ENCODE data around the gene CALY.
"Not testable (repeated sequence)": the region's sequence is repeated elsewhere in the genome, so short reads cannot be mapped to it uniquely, and the experiment has no call there.

CALY gene

GRCh38 chr10:133373174-133374090 is 36.7 kb upstream of the CALY start, which contains the start of gene ECHS1:
Gene ECHS1, minus strand, starts transcription at chr10:133373354. Its CDS starts 21 bp downstream, at chr10:133373333.
- H3K27me3 Mint-ChIP-seq, result peaks cover 28% of the 10 kb centered on the region
- DNase-seq, result peak; percentile 96
- H3K4me3 Mint-ChIP-seq, result peak within 1 kb of the TSS; percentile 75
- peaks cover 7% of the 10 kb centered on the region for H3K36me3 Mint-ChIP-seq
- CTCF ChIA-PET, result interaction anchor here (0.6 kb wide), 1 partner anchor 44 kb away, joined by 3 read pairs; no protein-coding TSS in a partner anchor
- H3K27ac Mint-ChIP-seq, result peak within 1 kb of the TSS; percentile 85
- peaks cover 19% of the 10 kb centered on the region for H3K4me1 Mint-ChIP-seq
- no peaks in the 10 kb centered on the region for H3K9me3 Mint-ChIP-seq

DNA sequence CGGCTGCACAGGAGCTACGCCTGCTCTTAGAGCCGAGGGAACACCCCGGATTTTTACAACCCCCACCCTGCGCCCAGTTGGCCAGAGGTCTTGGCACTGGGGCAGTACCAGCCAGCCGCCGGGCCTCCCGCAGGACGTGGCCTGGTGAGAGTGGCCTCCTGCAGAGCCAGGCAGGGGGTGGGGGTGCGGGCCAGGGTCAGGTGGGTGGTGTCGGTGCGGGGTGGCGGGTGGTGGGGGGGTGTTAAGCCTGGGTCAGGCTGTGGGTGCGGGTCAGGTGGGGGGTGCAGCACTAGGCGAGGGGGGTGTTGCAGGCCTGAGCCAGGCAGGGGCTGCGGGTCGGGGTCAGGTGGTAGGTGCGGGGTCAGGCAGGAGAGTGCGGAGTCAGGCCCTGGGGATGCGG is 35.8 kb upstream of the CALY start:
- Mint-ChIP-seq H3K4me1 (peaks cover 19% of the 10 kb centered on the region), H3K27ac (no peak overlapping the region), H3K36me3 (peaks cover 12% of the 10 kb centered on the region), H3K4me3 (peak overlapping the region; percentile 75), H3K9me3 (no peaks in the 10 kb centered on the region), H3K27me3 (peaks cover 24% of the 10 kb centered on the region)
- DNase-seq, result no peak
- CTCF ChIA-PET, result no interaction called here

GRCh38 chr10:133370030-133370786 is 33.5 kb upstream of the CALY start:
- Mint-ChIP-seq H3K9me3 (no peaks in the 10 kb centered on the region), H3K4me1 (peaks cover 16% of the 10 kb centered on the region), H3K36me3 (peaks cover 13% of the 10 kb centered on the region), H3K4me3 (peak overlapping the region; percentile 36), H3K27me3 (peaks cover 6% of the 10 kb centered on the region), H3K27ac (no peak overlapping the region)
- no peak for DNase-seq
- CTCF ChIA-PET, result interaction anchor here (2.6 kb wide), 1 partner anchor 41 kb away, joined by 9 read pairs; no protein-coding TSS in a partner anchor

- Mint-ChIP-seq H3K36me3 (peaks cover 19% of the 10 kb centered on the region), H3K4me3 (no peak overlapping the region), H3K4me1 (peaks cover 8% of the 10 kb centered on the region), H3K27me3 (no peaks in the 10 kb centered on the region), H3K9me3 (no peaks in the 10 kb centered on the region), H3K27ac (no peak overlapping the region)
- CTCF ChIA-PET, result no interaction called here
- DNase-seq, result no peak
Measured at GRCh38 chr10:133368153-133368552, 31.5 kb upstream of the CALY start.

DNA sequence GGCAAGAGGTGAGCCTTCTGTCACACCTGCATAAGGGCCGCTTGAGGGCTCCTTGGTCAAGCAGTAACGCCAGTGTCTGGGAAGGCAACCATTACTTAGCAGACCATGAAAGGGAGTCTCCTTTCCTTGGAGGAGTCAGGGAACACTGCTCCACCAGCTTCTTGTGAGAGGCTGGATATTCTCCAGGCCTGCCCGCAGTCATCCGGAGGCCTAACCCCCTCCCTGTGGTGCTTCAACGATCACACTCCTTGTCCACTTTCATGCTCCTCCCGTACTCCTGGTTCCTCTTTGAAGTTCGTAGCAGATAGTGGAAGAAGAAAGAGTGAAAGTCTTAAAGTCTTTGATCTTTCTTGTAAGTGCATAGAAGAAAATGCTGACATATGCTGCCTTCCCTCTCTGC is 30.8 kb upstream of the CALY start:
- H3K27me3 Mint-ChIP-seq, CTCF ChIA-PET, DNase-seq, H3K27ac Mint-ChIP-seq, H3K9me3 Mint-ChIP-seq, H3K4me3 Mint-ChIP-seq, H3K4me1 Mint-ChIP-seq: not testable (repeated sequence)
- H3K36me3 Mint-ChIP-seq, result peaks cover 19% of the 10 kb centered on the region

DNA sequence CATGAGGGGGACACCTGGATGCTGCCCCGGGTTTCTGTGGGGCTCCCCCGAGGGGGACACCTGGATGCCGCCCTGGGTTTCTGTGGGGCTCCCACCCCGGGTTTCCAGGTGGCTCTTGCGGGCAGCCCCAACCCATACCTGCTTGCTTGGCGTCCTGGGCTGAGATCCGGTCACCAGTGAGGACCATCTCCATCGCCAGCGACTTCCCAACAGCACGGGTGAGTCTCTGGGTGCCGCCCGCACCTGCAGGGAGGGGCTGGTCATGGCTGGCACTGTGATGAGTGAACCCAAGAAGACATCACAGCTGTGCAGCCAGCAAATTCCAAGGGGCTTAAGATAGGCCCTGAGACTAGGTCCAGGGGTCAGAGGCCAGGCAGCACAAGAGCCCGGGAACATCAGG is 30.1 kb upstream of the CALY start:
- Mint-ChIP-seq H3K27me3 (no peaks in the 10 kb centered on the region), H3K36me3 (peaks cover 19% of the 10 kb centered on the region), H3K4me1 (peaks cover 3% of the 10 kb centered on the region), H3K4me3 (no peak overlapping the region), H3K9me3 (no peaks in the 10 kb centered on the region), H3K27ac (no peak overlapping the region)
- CTCF ChIA-PET, result no interaction called here
- DNase-seq, result no peak

GRCh38 chr10:133366130-133366478 is 29.4 kb upstream of the CALY start:
- H3K4me1 Mint-ChIP-seq, result no peaks in the 10 kb centered on the region
- CTCF ChIA-PET, result no interaction called here
- no peak for DNase-seq
- H3K36me3 Mint-ChIP-seq, result peaks cover 19% of the 10 kb centered on the region
- no peak overlapping the region for H3K4me3 Mint-ChIP-seq
- H3K27ac Mint-ChIP-seq, result no peak overlapping the region
- H3K27me3 Mint-ChIP-seq, result no peaks in the 10 kb centered on the region
- H3K9me3 Mint-ChIP-seq, result no peaks in the 10 kb centered on the region

DNA sequence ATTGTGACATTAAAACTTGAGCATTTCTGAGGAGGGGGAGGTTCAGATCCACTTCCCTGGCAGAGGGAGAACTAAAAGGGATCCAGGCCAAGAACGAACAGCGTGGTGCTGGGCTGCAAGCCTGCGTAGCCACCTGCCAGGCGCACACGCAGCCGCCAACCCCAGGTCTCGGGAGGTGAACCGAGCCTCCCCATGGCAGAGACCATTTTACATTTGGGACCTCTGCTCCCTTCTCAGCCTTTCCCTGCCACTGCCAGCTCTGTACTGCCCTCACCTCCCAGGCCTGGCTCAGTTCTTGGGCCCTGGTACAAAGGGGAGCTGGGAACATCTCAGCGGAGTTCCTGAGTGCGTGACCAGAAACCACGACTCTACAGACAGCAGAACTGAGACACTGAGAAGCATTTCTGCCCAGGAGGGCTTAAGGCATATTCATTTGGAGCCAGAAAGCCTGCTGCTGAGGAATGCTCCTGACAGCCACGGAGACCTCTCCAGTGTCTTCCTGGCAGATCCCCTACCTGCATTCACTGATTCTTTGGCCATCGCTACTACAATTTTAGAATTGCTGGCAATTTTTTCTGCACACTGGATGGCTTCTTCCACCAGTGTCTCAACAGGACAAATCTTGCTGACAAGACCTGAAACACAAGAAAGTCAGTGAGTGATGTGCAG is 28.9 kb upstream of the CALY start:
- H3K27me3 Mint-ChIP-seq, result no peaks in the 10 kb centered on the region
- no peaks in the 10 kb centered on the region for H3K9me3 Mint-ChIP-seq
- peaks cover 19% of the 10 kb centered on the region for H3K36me3 Mint-ChIP-seq
- CTCF ChIA-PET, result no interaction called here
- no peak for DNase-seq
- H3K4me3 Mint-ChIP-seq, result no peak overlapping the region
- H3K4me1 Mint-ChIP-seq, result no peaks in the 10 kb centered on the region
- H3K27ac Mint-ChIP-seq, result no peak overlapping the region

DNA sequence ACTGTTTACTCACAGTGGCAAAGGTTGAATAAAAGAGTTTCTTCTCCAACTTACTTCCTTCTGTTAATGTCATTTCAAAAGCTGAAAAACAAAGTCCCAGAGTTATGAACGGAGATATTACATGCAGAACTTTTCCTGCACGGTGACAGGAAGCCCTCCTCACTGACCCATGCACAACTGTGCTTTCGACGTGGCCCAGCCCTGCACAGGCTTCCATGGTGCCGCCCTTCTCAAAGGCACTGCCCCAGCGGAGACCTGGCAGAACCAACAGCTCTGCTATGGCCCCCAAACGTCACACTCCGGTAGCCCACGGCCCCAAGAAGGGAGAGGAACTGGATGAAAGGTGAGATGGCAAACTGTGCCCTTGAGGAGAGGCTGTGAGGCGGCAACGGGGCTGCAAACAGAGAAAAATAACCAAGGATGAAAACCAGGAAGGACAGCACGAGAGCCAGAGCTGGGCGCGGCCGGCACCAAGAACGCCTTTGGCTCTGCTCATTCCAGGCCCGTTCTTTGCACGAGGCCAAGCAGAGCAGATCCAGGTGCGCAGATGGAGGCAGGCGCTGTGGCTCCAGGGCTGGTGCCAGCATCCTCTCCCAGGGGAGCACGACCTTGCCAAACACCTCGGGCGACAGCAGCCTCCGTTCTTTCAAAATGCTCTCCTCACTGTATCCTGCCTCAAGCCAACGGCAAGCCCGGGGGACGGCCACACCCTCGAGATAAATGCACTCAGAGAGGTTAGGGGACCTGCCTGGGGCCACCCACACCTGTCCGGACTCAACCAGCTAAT is 28.1 kb upstream of the CALY start:
- peaks cover 17% of the 10 kb centered on the region for H3K36me3 Mint-ChIP-seq
- H3K9me3 Mint-ChIP-seq, result no peaks in the 10 kb centered on the region
- no peak overlapping the region for H3K27ac Mint-ChIP-seq
- DNase-seq, result no peak
- no peak overlapping the region for H3K4me3 Mint-ChIP-seq
- no peaks in the 10 kb centered on the region for H3K27me3 Mint-ChIP-seq
- H3K4me1 Mint-ChIP-seq, result no peaks in the 10 kb centered on the region
- CTCF ChIA-PET, result no interaction called here

DNA sequence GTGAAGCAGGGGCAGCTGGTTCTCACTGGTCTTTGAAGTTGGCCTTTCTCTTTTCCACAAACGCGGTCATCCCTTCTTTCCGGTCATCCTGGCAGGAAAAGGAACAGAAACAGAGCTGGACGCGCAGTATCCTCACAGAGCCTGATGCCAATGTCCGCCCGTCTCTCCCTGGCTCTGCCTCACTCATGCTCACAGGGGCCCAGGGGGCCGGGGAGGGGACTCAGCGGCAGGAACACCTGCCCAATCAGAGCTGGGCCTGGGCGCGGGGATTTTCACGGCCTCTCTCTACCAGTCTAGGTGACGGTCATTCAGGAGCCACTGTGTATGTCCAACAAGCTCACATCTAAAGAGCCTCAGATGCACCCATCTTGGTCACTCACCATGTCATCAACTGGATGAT is 26.1 kb upstream of the CALY start:
- Mint-ChIP-seq H3K9me3 (no peaks in the 10 kb centered on the region), H3K27ac (no peak overlapping the region), H3K27me3 (no peaks in the 10 kb centered on the region), H3K4me3 (no peak overlapping the region), H3K36me3 (peaks cover 10% of the 10 kb centered on the region), H3K4me1 (no peaks in the 10 kb centered on the region)
- CTCF ChIA-PET, result no interaction called here
- no peak for DNase-seq

DNA sequence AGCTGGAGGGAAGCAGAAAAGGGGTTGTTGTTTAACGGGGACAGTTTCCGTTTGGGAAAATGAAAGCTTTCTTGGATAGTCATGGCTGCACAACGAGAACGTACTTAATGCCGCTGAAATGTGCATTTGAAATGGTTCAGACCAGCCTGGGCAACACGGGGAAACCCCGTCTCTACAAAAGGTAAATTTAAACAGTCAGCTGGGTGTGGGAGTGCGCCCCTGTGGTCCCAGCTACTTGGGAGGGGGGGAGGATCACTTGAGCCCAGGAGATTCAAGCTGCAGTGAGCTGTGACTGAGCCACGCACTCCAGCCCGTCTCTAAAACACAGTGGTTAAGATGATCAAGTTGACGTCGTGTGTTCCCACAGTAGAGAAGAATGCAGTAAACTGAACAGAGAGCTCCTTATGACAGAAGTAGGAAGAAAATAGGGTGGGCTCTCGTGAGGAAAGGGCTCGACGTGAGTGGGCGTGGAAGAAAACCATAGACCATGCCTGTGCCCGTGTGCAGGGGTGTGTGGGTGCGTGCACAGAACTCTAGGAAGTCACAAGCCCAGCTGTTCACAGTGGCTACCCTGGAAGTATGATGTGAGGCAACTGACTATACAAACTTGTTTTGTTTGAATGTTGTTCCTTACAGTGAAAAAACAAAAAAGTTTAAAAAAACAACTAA is 25.2 kb upstream of the CALY start:
- CTCF ChIA-PET, result interaction anchor here (1.0 kb wide), 1 partner anchor 7 kb away, joined by 3 read pairs; no protein-coding TSS in a partner anchor
- H3K9me3 Mint-ChIP-seq, result no peaks in the 10 kb centered on the region
- no peaks in the 10 kb centered on the region for H3K27me3 Mint-ChIP-seq
- H3K27ac Mint-ChIP-seq, result no peak overlapping the region
- DNase-seq, result no peak
- peaks cover 3% of the 10 kb centered on the region for H3K4me1 Mint-ChIP-seq
- peaks cover 7% of the 10 kb centered on the region for H3K36me3 Mint-ChIP-seq
- H3K4me3 Mint-ChIP-seq, result no peak overlapping the region

DNA sequence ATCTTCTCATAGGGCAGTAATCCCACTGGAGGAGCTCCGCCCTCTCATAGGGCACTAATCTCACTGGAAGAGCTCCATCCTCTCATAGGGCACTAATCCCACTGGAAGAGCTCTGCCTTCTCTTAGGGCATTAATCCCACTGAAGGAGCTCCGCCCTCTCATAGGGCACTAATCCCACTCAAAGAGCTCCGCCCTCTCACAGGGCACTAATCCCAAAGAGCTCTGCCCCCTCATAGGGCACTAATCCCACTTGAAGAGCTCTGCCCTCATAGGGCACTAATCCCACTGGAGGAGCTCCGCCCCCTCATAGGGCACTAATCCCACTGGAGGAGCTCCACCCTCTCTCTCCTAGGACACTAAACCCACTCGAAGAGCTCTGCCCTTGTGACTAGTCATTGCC is 24.5 kb upstream of the CALY start:
- CTCF ChIA-PET, result interaction anchor here (1.0 kb wide), 1 partner anchor 8 kb away, joined by 3 read pairs; no protein-coding TSS in a partner anchor
- Mint-ChIP-seq H3K27ac (no peak overlapping the region), H3K27me3 (peaks cover under 1% of the 10 kb centered on the region), H3K36me3 (peaks cover 7% of the 10 kb centered on the region), H3K9me3 (no peaks in the 10 kb centered on the region), H3K4me1 (peaks cover 3% of the 10 kb centered on the region), H3K4me3 (no peak overlapping the region)
- no peak for DNase-seq

- no peak for DNase-seq
- Mint-ChIP-seq H3K27ac (no peak overlapping the region), H3K9me3 (no peaks in the 10 kb centered on the region), H3K27me3 (peaks cover 3% of the 10 kb centered on the region), H3K4me1 (peaks cover 6% of the 10 kb centered on the region), H3K4me3 (no peak overlapping the region), H3K36me3 (peaks cover 5% of the 10 kb centered on the region)
- CTCF ChIA-PET, result interaction anchor here (1.0 kb wide), 1 partner anchor 31 kb away, joined by 4 read pairs; no protein-coding TSS in a partner anchor
Measured at GRCh38 chr10:133359972-133360610, 23.4 kb upstream of the CALY start.
